ENCODE measurements around the gene ATP6V0A4.

- TF ChIP-seq CTCF (conservative IDR thresholded peaks at IDR 0.05) (no peak), EZH2 (IDR thresholded peaks at IDR 0.05; ENCODE audit: low read depth) (no peak)
Observed at GRCh38 chr7:138781004-138781403, 17.0 kb downstream of the ATP6V0A4 start.
